Measurements from ENCODE around the gene CALY.

DNA sequence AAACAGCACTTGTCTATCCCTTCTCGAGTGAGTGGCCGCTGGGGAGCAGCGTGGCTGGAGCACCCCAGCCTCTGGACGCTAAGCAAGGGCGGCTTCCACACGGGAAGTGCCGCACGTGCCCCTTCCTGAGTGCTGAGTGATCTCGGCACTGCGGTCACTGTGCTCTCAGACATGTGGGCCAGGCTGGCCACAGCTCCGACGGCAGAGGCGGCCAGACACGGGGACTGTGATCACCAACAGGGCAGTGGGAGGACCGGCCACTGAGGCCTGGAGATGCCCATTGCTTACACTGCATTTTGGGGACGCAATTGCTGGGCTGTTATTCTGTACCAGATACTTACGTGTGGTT lies 29.4 kb upstream of the CALY start:
- TF ChIP-seq GATA3 (IDR thresholded peaks at IDR 0.05; ENCODE audit: low read depth, low read length) = no peak
- TF ChIP-seq GATA2 (IDR thresholded peaks at IDR 0.05; ENCODE audit: low read depth, low read length) = no peak

Data from SH-SY5Y (cell line).